GM10266 (cell line): ENCODE results near the gene MAPKAPK2.

ENCODE experiments used
- DNase-seq: peaks from one replicate; pipeline ENCODE4 v3.0.0; 2012; ENCODE audit errors: extremely low spot score
- CTCF ChIP-seq: IDR thresholded peaks from 2 replicates; pipeline ENCODE4 v1.5.1; 2012; ENCODE audit warnings: mild to moderate bottlenecking, low read depth; ENCODE audit not compliant: control insufficient read depth, insufficient read depth; ENCODE audit errors: missing control alignments

MAPKAPK2 gene

DNA sequence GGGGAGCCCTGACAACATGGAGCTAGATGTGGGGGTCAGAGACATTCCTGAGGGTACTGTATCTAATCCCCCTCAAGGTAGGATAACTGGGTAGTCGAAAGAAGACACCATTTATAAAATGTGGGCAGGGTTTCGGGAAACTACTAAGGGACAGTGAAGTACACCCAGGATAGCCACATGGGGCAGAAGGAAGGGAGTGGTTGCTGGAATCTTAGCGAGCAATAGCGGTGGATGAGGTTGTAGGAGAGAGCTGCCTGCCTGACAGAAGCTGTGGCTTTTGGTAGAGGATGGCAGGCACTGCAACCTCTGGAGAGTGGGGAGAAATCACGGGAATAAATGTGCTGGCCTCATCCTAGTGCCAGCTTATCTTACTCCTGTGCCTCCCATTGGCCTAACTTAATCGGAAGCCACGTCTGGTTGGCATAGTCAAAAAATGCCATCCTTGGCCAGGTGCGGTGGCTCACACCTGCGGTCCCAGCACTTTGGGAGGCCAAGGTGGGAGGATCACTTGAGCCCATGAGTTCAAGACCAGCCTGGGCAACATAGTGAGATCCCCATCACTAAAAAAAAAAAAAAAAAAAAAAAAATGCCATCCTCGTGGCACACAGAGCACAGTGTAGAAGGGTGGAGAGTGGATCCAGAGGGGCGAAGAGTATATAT, 23.4 kb upstream of the MAPKAPK2 start:
- no peak for TF ChIP-seq CTCF
- DNase-seq = no peak

GRCh38 chr1:206662396-206663092, 22.2 kb upstream of the MAPKAPK2 start:
- no peak for DNase-seq
- no peak for TF ChIP-seq CTCF

GRCh38 chr1:206663362-206663761, 21.3 kb upstream of the MAPKAPK2 start:
- no peak for TF ChIP-seq CTCF
- DNase-seq = no peak

GRCh38 chr1:206663832-206664652, 20.7 kb upstream of the MAPKAPK2 start:
- peak; percentile 80 for TF ChIP-seq CTCF
- DNase-seq = peak; percentile 75

DNA sequence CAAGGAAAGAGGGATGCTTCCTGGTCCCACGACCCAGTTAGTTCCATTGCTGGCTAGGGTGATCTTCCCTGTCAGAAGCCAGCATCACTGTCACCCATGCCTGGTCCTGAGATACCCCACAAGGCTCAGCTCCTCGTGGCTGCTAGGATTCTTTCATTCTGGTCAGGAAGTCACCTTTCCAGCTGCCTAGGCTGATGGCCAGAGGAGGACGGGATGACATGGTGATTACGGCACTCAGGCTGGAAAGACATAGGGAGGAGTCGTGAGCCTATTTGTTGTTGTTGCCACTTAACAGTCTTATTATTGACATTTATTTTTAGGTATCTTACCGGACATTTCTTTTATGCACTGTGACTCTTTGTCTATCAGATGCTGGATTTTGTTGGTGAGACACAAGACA, 20.0 kb upstream of the MAPKAPK2 start:
- no peak for TF ChIP-seq CTCF
- no peak for DNase-seq

GRCh38 chr1:206666031-206666561, 18.6 kb upstream of the MAPKAPK2 start:
- no peak for TF ChIP-seq CTCF

More at GRCh38 chr1:206666031-206666561, 18.6 kb upstream of the MAPKAPK2 start:
- DNase-seq = no peak
